COLO668 (cell line): ENCODE measurements around the gene GSTO2.

Source experiments
- DNase-seq: peaks from one replicate; lab custom pipeline; 2025; ENCODE audit not compliant: unreplicated experiment; lab: John Stamatoyannopoulos, UW

GSTO2 gene

DNA sequence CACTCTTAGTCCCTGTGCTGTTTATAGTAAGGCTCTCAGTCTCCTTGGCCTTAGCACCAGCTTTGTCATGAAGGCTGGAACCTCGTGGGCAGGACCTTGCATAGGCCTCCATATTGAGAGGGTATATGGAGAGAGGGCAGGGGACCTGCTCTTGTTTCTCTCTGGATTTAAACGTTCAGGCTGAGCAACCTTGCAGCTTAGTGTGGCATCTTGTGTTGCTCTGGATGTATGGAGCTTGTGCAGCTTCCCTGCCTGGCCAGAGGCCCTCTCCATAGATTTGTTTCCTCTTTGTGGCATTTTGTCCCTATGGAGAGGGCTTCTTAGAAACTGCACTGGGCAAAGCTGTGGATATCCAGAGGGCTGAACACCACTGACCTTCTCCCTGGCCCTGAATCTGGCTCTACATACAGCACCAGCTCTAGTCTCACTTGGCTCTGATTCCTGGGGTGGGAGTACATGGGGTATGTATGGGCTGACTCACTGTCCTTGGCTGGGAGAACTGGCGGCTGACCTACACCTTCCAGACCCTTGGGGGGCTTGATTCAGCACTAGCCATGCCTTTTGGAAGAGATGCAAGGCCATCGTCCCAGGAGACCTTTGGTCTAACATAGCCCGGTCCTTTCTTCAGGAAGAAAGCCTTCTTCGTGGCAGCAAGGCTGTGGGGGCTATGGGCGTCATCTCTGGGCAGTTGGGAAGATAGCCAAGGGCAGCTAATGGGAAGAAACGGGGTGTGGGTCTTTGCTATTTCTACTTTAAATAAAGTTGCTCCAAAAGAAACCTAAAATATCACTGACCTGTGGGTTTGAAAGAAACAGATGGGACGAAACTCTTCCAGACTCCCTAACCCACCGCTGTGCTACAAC, 38.8 kb downstream of the GSTO2 start:
- no peak for DNase-seq

- DNase-seq, result no peak
Observed at GRCh38 chr10:104308439-104308903, 39.5 kb downstream of the GSTO2 start.

DNA sequence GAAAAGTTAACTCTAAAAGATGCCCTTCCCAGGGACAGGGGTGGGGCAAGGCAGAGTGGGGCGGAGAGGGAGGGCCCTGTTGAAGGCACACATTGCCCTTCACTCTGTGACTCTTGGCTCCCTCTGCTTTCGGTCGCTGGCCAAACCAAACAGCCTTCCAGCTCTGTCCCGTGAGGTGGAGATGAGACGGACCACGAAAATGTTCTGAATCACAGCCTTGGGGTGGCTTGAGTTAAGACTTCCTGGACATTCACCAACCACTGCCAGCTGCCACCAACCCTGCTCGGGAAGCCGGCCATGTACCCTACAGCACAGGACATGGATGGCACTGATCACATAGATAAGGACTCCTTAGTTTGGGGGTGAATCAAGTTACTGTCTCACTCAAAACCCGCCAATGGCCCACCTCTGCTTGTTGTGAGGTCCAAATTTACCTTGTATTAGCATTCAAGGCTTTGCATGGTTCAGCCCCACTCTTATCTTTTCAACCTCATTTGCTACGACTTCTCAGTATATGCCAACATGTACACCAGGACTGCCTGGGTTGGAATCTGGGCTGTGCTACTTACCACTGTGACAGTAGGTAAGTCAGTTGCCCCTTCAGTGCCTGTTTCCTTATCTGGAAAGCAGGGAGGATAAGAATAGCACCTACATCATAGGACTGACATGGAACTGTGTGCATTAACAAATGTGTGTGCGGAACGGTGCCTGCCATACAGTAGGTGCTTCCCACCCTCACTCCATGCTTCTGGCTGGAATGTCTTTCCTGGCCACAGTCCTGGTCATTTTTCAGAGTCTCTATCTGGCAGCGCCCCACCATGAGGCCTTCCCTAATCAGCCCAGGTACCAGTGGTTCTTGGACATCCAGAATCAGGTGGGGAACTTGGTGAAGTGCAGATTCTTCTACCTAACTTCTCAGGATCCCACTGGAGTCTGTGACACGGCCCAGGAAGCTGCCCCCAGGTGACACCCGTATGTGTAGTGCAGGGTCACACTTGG, 41.3 kb downstream of the GSTO2 start:
- DNase-seq, result no peak

DNA sequence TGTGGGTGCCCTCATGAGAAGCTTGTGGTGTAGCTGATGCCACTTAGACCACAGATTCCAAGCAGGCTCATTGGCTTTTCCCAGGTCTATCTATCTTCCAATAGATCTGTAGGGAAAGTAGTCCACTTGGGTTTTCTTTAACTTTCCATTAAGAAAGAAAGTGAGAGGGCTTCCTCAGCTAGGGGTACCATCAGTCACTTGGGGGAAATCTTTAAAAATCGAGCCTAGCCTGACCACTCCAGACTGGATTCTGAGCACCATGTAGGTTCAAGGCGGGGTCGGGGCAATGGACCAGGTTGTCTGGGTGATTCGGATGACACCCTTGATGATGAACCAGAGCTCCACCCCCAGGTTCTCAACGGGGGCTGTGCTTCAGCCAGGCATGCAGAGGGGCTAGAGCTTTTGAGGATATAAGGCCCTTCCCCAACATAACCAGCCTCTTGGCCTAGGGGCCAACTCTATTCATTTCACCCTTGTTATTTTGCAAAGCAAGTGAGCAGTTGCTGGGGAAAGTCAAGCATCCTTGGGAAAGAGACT, 42.3 kb downstream of the GSTO2 start:
- no peak for DNase-seq

GRCh38 chr10:104314591-104315485, 45.9 kb downstream of the GSTO2 start:
- DNase-seq, result no peak

DNA sequence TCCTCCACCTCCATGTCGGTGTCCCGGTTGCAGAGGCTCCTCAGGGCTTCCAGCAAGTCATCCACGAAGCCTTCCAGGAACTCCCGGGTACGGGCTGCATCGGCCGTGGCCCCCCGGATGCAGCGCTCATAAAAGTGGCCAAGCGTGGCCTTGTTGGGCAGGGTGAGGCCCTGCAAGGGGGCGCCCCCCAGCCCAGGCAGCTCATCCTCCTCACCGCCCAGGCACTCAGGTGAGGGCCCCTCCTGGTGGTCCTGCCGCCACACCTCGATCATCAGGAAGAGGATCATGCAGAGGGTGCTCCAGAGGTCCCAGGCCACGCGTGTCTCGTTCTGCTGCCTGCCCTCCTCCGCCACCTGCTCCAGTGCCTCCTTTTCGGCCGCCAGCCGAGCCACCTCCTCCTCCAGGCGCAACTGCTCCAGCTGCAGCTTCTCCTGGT, 46.5 kb downstream of the GSTO2 start:
- no peak for DNase-seq

DNA sequence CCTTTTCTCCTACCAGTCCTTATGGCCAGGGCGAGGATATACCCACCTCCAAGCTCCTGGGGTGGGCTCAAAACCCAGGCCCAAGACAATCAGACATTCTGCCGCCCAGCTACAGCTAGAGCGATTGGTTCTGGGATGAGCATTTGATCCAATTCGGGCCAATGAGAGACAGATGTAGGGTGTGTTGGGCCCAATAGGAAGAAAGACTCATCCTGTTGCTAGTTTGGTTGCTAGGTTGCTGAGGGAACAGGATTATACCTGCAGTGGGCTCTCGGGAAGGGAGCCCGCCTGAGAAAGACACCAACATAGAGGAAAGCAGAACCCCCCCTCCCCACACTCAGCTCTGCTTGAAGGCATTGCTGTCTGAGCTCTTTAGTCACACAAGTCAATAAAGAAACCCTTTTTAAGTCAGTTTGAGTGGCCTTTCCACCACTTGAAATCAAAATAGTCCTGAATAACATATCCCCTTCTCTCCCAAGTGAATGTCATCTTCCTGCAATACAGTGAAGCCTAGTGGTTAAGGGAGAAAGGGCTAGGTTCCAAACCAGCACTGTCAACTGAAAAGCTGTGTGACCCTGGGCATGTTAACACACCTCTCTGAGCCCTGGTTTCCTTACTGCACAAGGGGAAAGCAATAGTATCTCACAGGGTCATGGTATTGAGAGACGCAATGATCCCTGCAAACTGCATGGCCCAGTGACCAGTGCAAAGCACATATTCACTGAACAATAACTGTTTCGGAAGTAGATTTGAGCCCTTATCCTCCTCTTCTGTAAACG, 47.5 kb downstream of the GSTO2 start:
- DNase-seq, result no peak

DNA sequence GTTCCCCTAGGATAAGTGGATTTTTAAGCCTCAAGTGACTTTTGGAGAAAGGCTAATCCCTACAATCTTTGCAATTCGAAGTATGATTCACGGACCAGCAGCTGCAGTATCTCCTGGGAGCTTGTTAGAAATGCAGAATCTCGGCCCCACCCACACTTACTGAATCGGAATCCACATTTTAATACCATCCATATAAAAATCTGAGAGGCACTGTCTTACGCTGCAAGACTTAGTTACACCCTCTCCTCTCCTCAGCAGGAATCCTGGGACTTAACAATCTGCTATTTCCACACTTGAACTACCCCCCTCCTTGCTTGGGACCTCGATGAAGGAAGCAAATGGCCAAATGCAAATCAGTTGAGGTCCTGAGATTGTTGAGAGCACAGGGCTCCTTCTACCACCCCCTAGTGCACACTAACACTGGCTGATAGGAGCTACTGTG, 48.3 kb downstream of the GSTO2 start:
- DNase-seq, result no peak

DNA sequence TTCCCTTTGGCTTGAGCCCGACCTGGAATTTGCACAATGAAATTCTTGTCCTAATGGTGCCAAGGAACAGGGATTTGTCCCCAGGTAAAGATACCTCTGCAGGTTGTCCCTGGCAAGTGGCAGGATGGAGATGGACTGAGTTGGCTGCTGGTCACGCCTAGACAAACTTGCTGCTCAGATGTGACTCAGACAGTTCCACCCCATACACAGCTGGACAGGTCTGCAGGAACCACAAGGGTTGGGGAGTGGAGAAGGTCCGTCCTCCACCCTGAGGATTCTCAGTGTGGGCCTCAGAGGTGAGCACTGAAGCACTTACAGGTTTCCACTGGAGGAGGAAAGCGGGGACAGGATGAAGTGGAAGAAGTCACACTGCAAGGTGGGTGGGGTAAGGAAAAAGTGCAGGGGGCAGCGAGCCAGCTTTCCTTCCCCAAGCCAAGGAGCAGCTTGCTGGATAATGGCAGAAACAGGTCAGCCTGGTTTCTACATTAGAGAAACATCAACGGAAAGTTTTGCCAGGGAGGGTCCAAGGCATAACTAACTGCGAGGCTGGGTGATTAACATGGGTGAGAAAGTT, 48.8 kb downstream of the GSTO2 start:
- no peak for DNase-seq

- DNase-seq, result no peak
Observed at GRCh38 chr10:104318326-104318725, 49.3 kb downstream of the GSTO2 start.

GRCh38 chr10:104318810-104319741, 50.1 kb downstream of the GSTO2 start:
- no peak for DNase-seq

GRCh38 chr10:104321226-104321625, 52.2 kb downstream of the GSTO2 start:
- no peak for DNase-seq

DNA sequence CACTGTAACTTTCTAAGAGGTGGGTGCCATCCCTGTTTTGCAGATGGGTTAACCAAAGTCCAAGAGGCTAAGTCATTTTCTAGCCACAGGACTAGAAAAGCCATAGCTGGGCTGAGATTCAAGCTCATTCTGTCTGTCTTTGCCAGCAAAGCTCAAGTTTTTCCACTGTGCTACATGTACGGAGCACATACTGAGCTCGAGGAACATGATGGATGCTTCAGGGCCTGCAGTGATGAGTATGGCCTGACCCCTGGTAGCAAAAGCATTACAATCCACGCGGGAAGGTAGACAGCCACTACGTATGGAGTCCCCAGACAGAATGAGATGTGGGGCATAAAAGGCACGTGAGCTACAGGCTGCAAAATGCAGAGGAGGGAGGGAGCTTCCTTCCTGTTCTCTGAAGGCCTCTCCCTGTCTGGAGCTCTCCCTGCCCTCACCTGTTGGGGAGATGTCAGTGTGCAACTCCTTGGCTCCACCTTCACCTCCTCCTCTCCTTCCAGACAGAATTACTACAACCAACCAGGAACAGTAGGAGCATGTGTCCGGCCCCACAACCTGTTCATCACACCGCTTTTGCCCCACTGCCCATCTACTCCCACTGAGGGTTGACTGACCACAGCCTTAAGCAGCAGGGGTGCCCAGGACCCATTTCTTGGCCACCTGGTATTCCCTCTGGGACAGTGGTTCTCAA, 52.9 kb downstream of the GSTO2 start:
- DNase-seq, result no peak

DNA sequence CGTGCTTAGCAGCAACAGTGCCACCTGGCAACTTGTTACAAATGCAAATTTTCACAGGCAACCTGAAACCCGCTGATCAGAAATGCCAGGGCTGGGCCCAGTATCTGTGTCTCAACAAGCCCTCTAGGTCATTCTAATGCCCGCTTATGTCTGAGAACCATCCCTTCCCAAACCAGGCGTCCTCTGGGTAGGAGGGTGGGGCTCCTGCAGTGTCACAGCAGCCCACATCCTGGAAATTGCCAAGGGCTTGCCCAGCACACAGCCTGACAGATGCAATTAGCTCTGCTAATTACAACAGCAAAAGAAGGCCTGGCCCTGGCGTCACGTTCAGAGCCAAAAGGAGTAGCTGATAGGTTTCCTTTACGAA, 53.4 kb downstream of the GSTO2 start:
- DNase-seq, result peak; percentile 12

- DNase-seq, result no peak
Observed at GRCh38 chr10:104323085-104323484, 54.1 kb downstream of the GSTO2 start.

DNA sequence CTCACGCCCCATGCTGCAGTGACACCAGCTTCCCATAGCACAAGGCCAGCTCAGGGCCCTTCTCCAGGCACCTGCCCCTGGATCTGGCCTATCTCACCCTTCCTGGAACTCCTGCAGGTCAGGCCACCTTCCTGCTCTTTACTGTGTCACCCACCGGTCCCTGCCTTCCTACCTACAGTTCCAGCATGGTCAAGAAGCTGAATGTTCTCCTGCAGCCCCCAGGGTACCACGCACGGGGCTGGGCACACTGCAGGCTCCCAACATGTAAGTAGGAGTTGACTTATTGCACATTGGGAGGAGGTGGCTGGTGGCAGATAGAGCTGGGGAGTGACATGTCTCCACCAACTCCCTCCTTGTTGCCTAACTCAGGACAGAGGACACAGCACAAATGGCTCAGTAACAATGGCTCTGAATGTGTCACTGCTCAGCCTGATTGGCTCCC, 54.8 kb downstream of the GSTO2 start:
- DNase-seq, result no peak

GRCh38 chr10:104324221-104324686, 55.3 kb downstream of the GSTO2 start:
- DNase-seq, result no peak
